GM23248 (cell line): ENCODE measurements around the gene SMAD1. TPM values are rescaled to one million over a fixed set of nuclear protein-coding genes. Genes with fewer than 3 reads are reported as not detected.

Experiments
- DNase-seq: peaks from one replicate; pipeline ENCODE4 v3.0.0-alpha.2; 2015
- H2AFZ ChIP-seq: fragments of 200-600 bp; sonication (generic); 2 replicates; pipeline ENCODE4 v1.6.1; 2016; ENCODE audit warnings: antibody characterized with exemption
- H3F3A ChIP-seq: fragments of 200-600 bp; sonication (generic); 2 replicates; pipeline ENCODE4 v1.6.1; 2016; ENCODE audit warnings: mild to moderate bottlenecking, antibody characterized with exemption, mixed run types; ENCODE audit not compliant: insufficient read depth
- H3K27ac ChIP-seq: fragments of 200-600 bp; sonication (generic); 2 replicates; pipeline ENCODE4 v1.5.1; 2016; ENCODE audit warnings: mild to moderate bottlenecking
- H3K27me3 ChIP-seq: fragments of 200-600 bp; sonication (generic); replicated peaks from 2 replicates; pipeline ENCODE4 v1.6.1; 2016; ENCODE audit warnings: mild to moderate bottlenecking; ENCODE audit not compliant: insufficient read depth
- H3K36me3 ChIP-seq: fragments of 200-600 bp; sonication (generic); 2 replicates; pipeline ENCODE4 v1.6.1; 2016; ENCODE audit warnings: low read depth, mild to moderate bottlenecking
- H3K4me1 ChIP-seq: fragments of 200-600 bp; sonication (generic); 2 replicates; pipeline ENCODE4 v1.6.1; 2016; ENCODE audit warnings: mild to moderate bottlenecking; ENCODE audit not compliant: insufficient read depth
- H3K4me2 ChIP-seq: fragments of 200-600 bp; sonication (generic); one replicate; pipeline ENCODE4 v1.6.1; 2016; ENCODE audit warnings: mild to moderate bottlenecking; ENCODE audit not compliant: unreplicated experiment
- H3K4me3 ChIP-seq: fragments of 200-600 bp; sonication (generic); 2 replicates; pipeline ENCODE4 v1.5.1; 2016; ENCODE audit warnings: mild to moderate bottlenecking
- H3K79me2 ChIP-seq: fragments of 200-600 bp; sonication (generic); 2 replicates; pipeline ENCODE4 v1.6.1; 2016; ENCODE audit warnings: mild to moderate bottlenecking; ENCODE audit not compliant: insufficient read depth
- H3K9ac ChIP-seq: fragments of 200-600 bp; sonication (generic); 2 replicates; pipeline ENCODE4 v1.6.1; 2016; ENCODE audit warnings: mild to moderate bottlenecking
- H3K9me2 ChIP-seq: fragments of 200-600 bp; sonication (generic); 2 replicates; pipeline ENCODE4 v1.6.1; 2016; ENCODE audit warnings: mixed run types, mild to moderate bottlenecking, moderate library complexity; ENCODE audit not compliant: insufficient read depth
- H3K9me3 ChIP-seq: fragments of 200-600 bp; sonication (generic); one replicate; pipeline ENCODE4 v1.6.1; 2017; ENCODE audit warnings: low read depth
- H4K20me1 ChIP-seq: fragments of 200-600 bp; sonication (generic); 2 replicates; pipeline ENCODE4 v1.6.0; 2016; ENCODE audit not compliant: insufficient read depth
- EZH2 ChIP-seq: fragments of 200-600 bp; sonication (generic); IDR thresholded peaks from 2 replicates; pipeline ENCODE4 v1.6.1; 2018; ENCODE audit warnings: antibody characterized with exemption, mild to moderate bottlenecking; ENCODE audit not compliant: insufficient read depth, poor library complexity, severe bottlenecking
- EZH2phosphoT487 ChIP-seq: fragments of 200-600 bp; sonication (generic); IDR thresholded peaks from 2 replicates; pipeline ENCODE4 v1.6.1; 2018; ENCODE audit warnings: antibody characterized with exemption, moderate library complexity, mild to moderate bottlenecking, low read depth; ENCODE audit not compliant: insufficient read depth
- WGBS, 2 experiments: methylation state at CpG; one replicate each; pipeline ENCODE4 v1.1.6; 2015 to 2017; ENCODE audit warnings: low lambda C conversion rate in 2 of 2, low coverage in 1 of 2; ENCODE audit errors: missing lambda C conversion rate in 2 of 2; 5-methylcytosine and 5-hydroxymethylcytosine counted together
- in situ Hi-C: fragments of 300-500 bp; cut with MboI; formaldehyde crosslinking; loops from 2 replicates; pipeline ENCODE4 v1.15.0; 2020
- polyA plus RNA-seq: library from polyadenylated mRNA; unstranded; fragments of >200 nt; fragmentation: Nextera tagmentation; extraction: Ambion mirVana; gene quantifications from 2 replicates; pipeline ENCODE4 v1.2.1, GENCODE V29; 2016
- total RNA-seq: library from RNA; depleted of rRNA; stranded (reverse); fragments of >200 nt; shearing (Covaris generic); gene quantifications from 2 replicates; pipeline ENCODE4 v1.2.3, GENCODE V29; 2014; rRNA removed

SMAD1 gene
- 24.0 and 24.9 TPM in 2 replicates for total RNA-seq
- polyA plus RNA-seq: 17.8 and 20.2 TPM in 2 replicates

DNA sequence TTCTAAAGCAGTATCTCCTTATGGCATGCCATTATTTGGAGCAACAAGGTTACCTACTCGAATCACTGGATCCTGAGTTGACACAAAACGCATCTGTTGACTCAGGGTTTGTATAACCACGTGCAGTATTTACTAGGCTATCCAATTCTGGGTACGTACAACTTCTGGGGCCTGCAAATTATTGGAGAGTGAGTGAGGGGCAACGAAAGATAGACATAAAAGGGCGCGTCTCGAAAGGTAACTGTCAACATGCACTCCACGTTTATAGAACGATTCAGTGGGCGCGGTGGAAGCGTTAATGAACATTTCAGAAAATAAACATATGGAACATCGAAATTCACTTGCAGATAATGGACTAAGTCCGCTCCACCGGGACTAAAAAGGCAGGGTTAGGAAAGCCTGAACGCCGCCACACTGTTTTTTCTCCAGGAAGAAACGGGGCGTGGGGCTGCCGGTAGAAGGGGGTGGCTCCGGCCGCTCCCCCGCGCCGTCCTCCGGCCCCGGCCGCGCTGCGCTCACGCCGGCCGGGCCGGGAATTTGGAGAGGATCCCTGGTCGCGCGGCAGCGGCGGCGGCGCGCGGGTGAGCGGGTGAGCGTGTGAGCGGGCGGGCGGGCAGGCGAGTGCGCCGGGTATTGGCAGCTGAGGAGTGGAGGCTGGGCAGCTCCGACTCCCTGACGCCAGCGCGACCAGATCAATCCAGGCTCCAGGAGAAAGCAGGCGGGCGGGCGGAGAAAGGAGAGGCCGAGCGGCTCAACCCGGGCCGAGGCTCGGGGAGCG is at the start of gene SMAD1:
Gene SMAD1 (plus strand): TSS at position 690 of the 778 bp plus-strand sequence. CDS start 32,761 bp downstream, outside the sequence.
- peaks cover 18% of the 10 kb centered on the region for H3F3A ChIP-seq
- H3K4me3 ChIP-seq: peak within 1 kb of the TSS; percentile 90
- in situ Hi-C loops: no loop called here
- WGBS, 2 experiments: 2 to 4% methylated on average over 38 to 50 of the region's 65 CpGs
- TF ChIP-seq EZH2: no peak
- no peak for TF ChIP-seq EZH2phosphoT487
- H3K27ac ChIP-seq: peak within 1 kb of the TSS; percentile 89
- no peaks in the 10 kb centered on the region for H3K27me3 ChIP-seq
- H3K9me3 ChIP-seq: no peaks in the 10 kb centered on the region
- peak within 1 kb of the TSS; percentile 99 for H3K4me2 ChIP-seq
- peak within 1 kb of the TSS; percentile 98 for H3K9ac ChIP-seq
- H3K79me2 ChIP-seq: peaks cover 41% of the 10 kb centered on the region
- H3K9me2 ChIP-seq: no peaks in the 10 kb centered on the region
- H3K4me1 ChIP-seq: peaks cover 13% of the 10 kb centered on the region; the same call in 1 of the 2 replicates
- H3K36me3 ChIP-seq: no peaks in the 10 kb centered on the region
- no peaks in the 10 kb centered on the region for H4K20me1 ChIP-seq
- peak within 1 kb of the TSS; percentile 98 for H2AFZ ChIP-seq
- peak; percentile 96 for DNase-seq

DNA sequence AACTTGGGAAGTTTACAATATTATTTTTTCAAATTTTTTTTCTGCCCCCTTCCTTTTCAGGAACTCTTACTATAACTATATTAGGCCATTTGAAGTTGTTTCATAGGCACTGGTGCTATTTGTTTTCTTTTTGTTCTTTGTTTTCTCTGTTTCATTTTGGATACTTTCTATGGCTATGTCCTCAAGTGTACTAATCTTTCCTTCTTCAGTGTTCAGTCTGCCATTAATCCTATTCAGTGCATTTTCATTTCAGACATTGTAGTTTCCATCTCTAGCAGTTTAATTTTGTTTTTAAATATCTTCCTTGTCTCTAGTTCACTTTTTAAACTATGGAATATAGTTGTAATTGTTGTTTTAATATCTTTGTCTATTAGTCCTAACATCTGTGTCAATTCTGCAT is 48.0 kb upstream of the SMAD1 start:
- in situ Hi-C loops: no loop called here
- Histone ChIP-seq H3K79me2 (no peaks in the 10 kb centered on the region), H4K20me1 (no peaks in the 10 kb centered on the region), H3K4me1 (no peaks in the 10 kb centered on the region), H3K4me3 (no peak overlapping the region), H3K9me2 (no peaks in the 10 kb centered on the region), H3K9me3 (no peaks in the 10 kb centered on the region), H3K27ac (no peak overlapping the region), H3K36me3 (no peaks in the 10 kb centered on the region), H2AFZ (no peak overlapping the region), H3K27me3 (peaks cover 7% of the 10 kb centered on the region; the same call in 1 of the 2 replicates), H3K4me2 (no peak overlapping the region), H3F3A (no peaks in the 10 kb centered on the region), H3K9ac (no peak overlapping the region)
- DNase-seq: no peak
- TF ChIP-seq EZH2phosphoT487 (no peak), EZH2 (no peak)

DNA sequence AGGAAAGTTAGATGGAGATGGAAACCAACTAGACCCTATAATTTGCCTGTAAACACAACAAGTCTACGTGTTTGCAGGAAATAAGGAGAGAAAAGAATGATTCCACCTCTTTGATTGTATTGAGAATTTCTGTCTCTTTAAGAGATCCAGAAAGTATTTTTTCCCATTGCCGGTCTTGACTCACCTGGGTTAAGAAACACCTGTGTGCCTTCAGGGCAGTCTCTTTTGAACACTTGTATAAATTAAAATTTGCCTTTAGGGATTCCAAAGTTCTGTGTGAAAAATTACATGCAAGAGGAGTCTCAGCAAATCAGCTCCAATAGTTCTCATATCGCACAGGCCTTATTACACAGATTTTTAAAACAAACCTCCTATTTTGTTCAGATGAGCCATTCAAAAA is 46.0 kb upstream of the SMAD1 start:
- Histone ChIP-seq H3K4me1 (no peaks in the 10 kb centered on the region), H3K9ac (no peak overlapping the region), H3K27me3 (peaks cover 7% of the 10 kb centered on the region; the same call in 1 of the 2 replicates), H3K9me2 (no peaks in the 10 kb centered on the region), H3K9me3 (no peaks in the 10 kb centered on the region), H4K20me1 (no peaks in the 10 kb centered on the region), H3K79me2 (no peaks in the 10 kb centered on the region), H3K4me3 (no peak overlapping the region), H3F3A (no peaks in the 10 kb centered on the region), H2AFZ (no peak overlapping the region), H3K36me3 (no peaks in the 10 kb centered on the region), H3K4me2 (no peak overlapping the region), H3K27ac (no peak overlapping the region)
- in situ Hi-C loops: no loop called here
- no peak for TF ChIP-seq EZH2
- TF ChIP-seq EZH2phosphoT487: no peak
- no peak for DNase-seq
- 60% methylated on average over 3 of the region's 3 CpGs for WGBS, 2 experiments

GRCh38 chr4:145436114-145436513 is 45.5 kb upstream of the SMAD1 start:
- no peaks in the 10 kb centered on the region for H3K9me2 ChIP-seq
- peaks cover 3% of the 10 kb centered on the region; the same call in 1 of the 2 replicates for H3K27me3 ChIP-seq
- H4K20me1 ChIP-seq: no peaks in the 10 kb centered on the region
- H3F3A ChIP-seq: no peaks in the 10 kb centered on the region
- whole genome bisulfite sequencing, 2 experiments: 48 to 51% methylated on average over 4 of the region's 4 CpGs
- no peak overlapping the region for H3K27ac ChIP-seq
- no peaks in the 10 kb centered on the region for H3K36me3 ChIP-seq
- no peak overlapping the region for H3K4me2 ChIP-seq
- no peak overlapping the region for H2AFZ ChIP-seq
- no peak for DNase-seq
- H3K79me2 ChIP-seq: no peaks in the 10 kb centered on the region
- H3K4me1 ChIP-seq: no peaks in the 10 kb centered on the region
- in situ Hi-C loops: no loop called here
- H3K9ac ChIP-seq: no peak overlapping the region
- H3K4me3 ChIP-seq: no peak overlapping the region
- no peaks in the 10 kb centered on the region for H3K9me3 ChIP-seq
- TF ChIP-seq EZH2 (no peak), EZH2phosphoT487 (no peak)
